Measurements from ENCODE around the gene TCF7L2.

- TF ChIP-seq POLR2AphosphoS5 (IDR thresholded peaks at IDR 0.05; ENCODE audit: insufficient read depth in 1 of 2, low read depth in 1 of 2) (no peak), POLR2A (IDR thresholded peaks at IDR 0.05) (no peak)
Measured at GRCh38 chr10:113148901-113149300, 198.9 kb downstream of the TCF7L2 start.
